Stimulated activated CD4-positive, alpha-beta T cell treated with anti-CD3 and anti-CD28 coated beads, TNF-alpha, amount 100 ng/mL, for 1 hour (primary cell): ENCODE results near the gene BIK.

ENCODE experiments used
- DNase-seq, 3 donors: peaks; one replicate each; pipeline ENCODE4 v3.0.0-alpha.2; 2020; ENCODE audit warnings: low read depth in 3 of 3, low spot score in 1 of 3

The BIK gene

GRCh38 chr22:43110444-43110926 is at the start of gene BIK:
Gene BIK, plus strand, starts transcription at chr22:43110750. Its CDS starts 13,273 bp downstream, at chr22:43124023.
- DNase-seq = peak in 2 of 3 donors; percentile 18 to 20

GRCh38 chr22:43066134-43066533 is 44.4 kb upstream of the BIK start:
- no peak for DNase-seq

- DNase-seq = no peak
Observed at GRCh38 chr22:43066844-43067385, 43.6 kb upstream of the BIK start.

- no peak for DNase-seq
Observed at GRCh38 chr22:43077121-43077877, 33.3 kb upstream of the BIK start.

- DNase-seq = no peak
Observed at GRCh38 chr22:43078522-43078921, 32.0 kb upstream of the BIK start.

GRCh38 chr22:43079742-43080141 is 30.8 kb upstream of the BIK start:
- DNase-seq = no peak

- no peak for DNase-seq
Observed at GRCh38 chr22:43080616-43081015, 29.9 kb upstream of the BIK start.

- no peak for DNase-seq
Observed at GRCh38 chr22:43081968-43082367, 28.6 kb upstream of the BIK start.

- DNase-seq = no peak
Observed at GRCh38 chr22:43085658-43086606, 24.6 kb upstream of the BIK start.

GRCh38 chr22:43088627-43088983 is 21.9 kb upstream of the BIK start:
- no peak for DNase-seq

- DNase-seq = peak; percentile 60 to 82 (median 64)
Observed at GRCh38 chr22:43088984-43089717, 21.4 kb upstream of the BIK start, which contains the start of gene TTLL1. Gene TTLL1, minus strand, starts transcription at chr22:43089391. Its CDS starts 13,805 bp downstream, at chr22:43075586.

- no peak for DNase-seq
Observed at GRCh38 chr22:43090130-43090789, 20.3 kb upstream of the BIK start.

GRCh38 chr22:43092085-43092484 is 18.5 kb upstream of the BIK start:
- no peak for DNase-seq

- no peak for DNase-seq
Observed at GRCh38 chr22:43094085-43094484, 16.5 kb upstream of the BIK start.

- DNase-seq = no peak
Observed at GRCh38 chr22:43094551-43094950, 16.0 kb upstream of the BIK start.

- DNase-seq = no peak
Observed at GRCh38 chr22:43096420-43096819, 14.1 kb upstream of the BIK start.

GRCh38 chr22:43098356-43098755 is 12.2 kb upstream of the BIK start:
- no peak for DNase-seq

GRCh38 chr22:43099095-43099494 is 11.5 kb upstream of the BIK start:
- no peak for DNase-seq

- DNase-seq = no peak
Observed at GRCh38 chr22:43100225-43100624, 10.3 kb upstream of the BIK start.

GRCh38 chr22:43101306-43101705 is 9.2 kb upstream of the BIK start:
- DNase-seq = no peak
